Measurements from ENCODE around the gene ELOVL6.
"Not testable (repeated sequence)": the region's sequence is repeated elsewhere in the genome, so short reads cannot be mapped to it uniquely, and the experiment has no call there.

ELOVL6 gene

DNA sequence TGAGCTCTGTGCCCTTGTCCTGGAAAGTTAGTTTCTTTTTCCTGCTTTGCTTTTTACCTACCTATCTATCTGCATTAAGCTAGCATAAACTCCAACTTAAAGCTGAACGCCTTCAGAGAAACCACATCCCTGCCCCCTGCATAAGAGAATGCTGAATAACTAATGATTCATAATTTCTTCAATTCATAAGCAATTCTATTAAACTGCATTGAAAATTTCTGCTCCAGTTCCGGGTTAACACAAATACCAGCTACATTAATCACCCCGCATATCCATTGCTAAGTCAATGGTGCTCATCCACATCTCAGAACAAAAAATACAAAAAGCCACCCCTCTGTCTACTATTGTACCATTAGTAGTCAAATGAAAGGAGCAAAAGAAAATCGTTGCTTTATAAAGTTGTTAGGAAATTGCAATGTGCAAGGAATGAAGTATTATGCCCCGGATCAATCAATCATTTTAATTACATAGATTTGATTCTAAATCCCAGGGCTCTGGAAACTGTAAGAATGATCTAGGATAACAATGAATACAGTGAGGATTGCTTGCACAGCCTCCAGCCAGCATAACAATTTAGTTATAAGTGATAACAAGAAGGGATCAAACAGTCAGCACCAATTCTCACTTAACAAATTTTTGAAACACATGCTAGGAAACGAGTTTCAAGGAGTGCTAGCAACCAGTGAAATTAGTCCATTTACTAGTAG lies 106.8 kb downstream of the ELOVL6 start:
- Mint-ChIP-seq H3K9me3 (no peaks in the 10 kb centered on the region), H3K4me3 (no peak overlapping the region), H3K27ac (no peak overlapping the region), H3K4me1 (peaks cover 50% of the 10 kb centered on the region), H3K27me3 (no peaks in the 10 kb centered on the region)
- no peak for DNase-seq
- no peak for ATAC-seq

DNA sequence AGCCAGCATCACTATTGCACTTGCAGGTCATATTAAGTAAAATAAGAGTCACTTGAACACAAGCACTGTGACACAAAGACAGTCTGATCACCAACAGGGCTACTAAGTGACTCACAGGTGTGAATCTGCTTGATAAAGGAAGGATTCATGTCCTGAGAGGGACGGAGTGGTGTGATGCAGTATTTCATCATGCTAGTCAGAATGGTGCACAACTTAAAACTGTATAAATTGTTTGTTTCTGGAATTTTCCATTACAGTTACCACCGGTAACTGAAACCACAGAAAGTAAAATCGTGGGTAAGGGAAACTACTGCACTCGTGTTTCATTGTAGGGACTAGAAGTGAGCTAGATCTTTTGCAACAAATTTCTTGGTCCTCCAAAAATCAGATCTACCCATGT lies 109.7 kb downstream of the ELOVL6 start:
- DNase-seq (peak; percentile 41 to 72), ATAC-seq (peak; percentile 99)
- Mint-ChIP-seq H3K4me1 (peaks cover 72% of the 10 kb centered on the region), H3K27me3 (no peaks in the 10 kb centered on the region), H3K9me3 (peaks cover 0 to 6% of the 10 kb centered on the region in 2 donors), H3K27ac (peak overlapping the region; percentile 95 to 96), H3K4me3 (peak overlapping the region; percentile 56 to 73)

GRCh38 chr4:110087070-110087708 lies 111.2 kb downstream of the ELOVL6 start:
- H3K27me3 Mint-ChIP-seq, result no peaks in the 10 kb centered on the region
- ATAC-seq, result no peak
- peak overlapping the region; percentile 34 to 72 for H3K27ac Mint-ChIP-seq
- DNase-seq, result no peak
- peaks cover 72% of the 10 kb centered on the region for H3K4me1 Mint-ChIP-seq
- peaks cover 0 to 6% of the 10 kb centered on the region in 2 donors for H3K9me3 Mint-ChIP-seq
- H3K4me3 Mint-ChIP-seq, result no peak overlapping the region

DNA sequence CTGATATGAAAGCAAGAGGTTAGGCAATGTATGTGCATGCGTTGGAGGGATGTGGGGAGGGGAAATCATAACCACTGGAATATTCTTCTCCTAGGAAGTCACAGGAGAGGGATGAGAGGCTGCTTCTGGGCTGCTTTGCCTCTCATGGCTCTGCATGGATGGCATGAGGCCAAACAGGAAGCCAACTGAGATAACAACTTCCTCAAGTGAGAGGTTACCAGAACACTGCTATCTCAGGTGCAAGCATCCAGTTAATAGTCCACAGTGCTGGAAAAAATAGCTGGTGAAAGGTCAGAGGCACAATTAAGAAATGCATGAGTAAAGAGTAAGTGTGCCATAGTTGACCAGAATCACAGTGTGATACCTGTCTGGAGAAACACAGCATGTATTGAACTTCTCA lies 113.3 kb downstream of the ELOVL6 start:
- Mint-ChIP-seq H3K9me3 (peaks cover 0 to 6% of the 10 kb centered on the region in 2 donors), H3K27me3 (no peaks in the 10 kb centered on the region), H3K4me1 (peaks cover 56% of the 10 kb centered on the region), H3K4me3 (no peak overlapping the region), H3K27ac (peak overlapping the region; percentile 37 to 63)
- DNase-seq, result no peak
- no peak for ATAC-seq

- Mint-ChIP-seq H3K9me3 (peaks cover 0 to 11% of the 10 kb centered on the region in 2 donors), H3K4me1 (peaks cover 46% of the 10 kb centered on the region), H3K27ac (no peak overlapping the region), H3K4me3 (no peak overlapping the region), H3K27me3 (no peaks in the 10 kb centered on the region)
- ATAC-seq (no peak), DNase-seq (no peak)
Observed at GRCh38 chr4:110084154-110084553, 114.3 kb downstream of the ELOVL6 start.

GRCh38 chr4:110078148-110078547 lies 120.3 kb downstream of the ELOVL6 start:
- H3K27ac Mint-ChIP-seq, DNase-seq, H3K4me1 Mint-ChIP-seq, H3K4me3 Mint-ChIP-seq, ATAC-seq, H3K27me3 Mint-ChIP-seq: not testable (repeated sequence)
- H3K9me3 Mint-ChIP-seq, result peaks cover 9 to 15% of the 10 kb centered on the region in 2 donors

DNA sequence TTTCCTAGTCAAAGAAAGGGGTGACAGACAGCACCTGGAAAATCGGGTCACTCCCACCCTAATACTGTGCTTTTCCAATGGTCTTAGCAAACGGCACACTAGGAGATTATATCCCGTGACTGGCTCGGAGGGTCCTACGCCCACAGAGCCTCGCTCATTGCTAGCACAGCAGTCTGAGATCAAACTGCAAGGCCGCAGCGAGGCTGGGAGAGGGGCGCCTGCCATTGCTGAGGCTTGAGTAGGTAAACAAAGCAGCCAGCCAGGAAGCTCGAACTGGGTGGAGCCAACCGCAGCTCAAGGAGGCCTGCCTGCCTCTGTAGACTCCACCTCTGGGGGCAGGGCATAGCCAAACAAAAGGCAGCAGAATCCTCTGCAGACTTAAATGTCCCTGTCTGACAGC lies 121.6 kb downstream of the ELOVL6 start:
- H3K9me3 Mint-ChIP-seq, result peaks cover 9 to 15% of the 10 kb centered on the region in 2 donors
- DNase-seq, ATAC-seq, H3K4me3 Mint-ChIP-seq, H3K27ac Mint-ChIP-seq, H3K4me1 Mint-ChIP-seq, H3K27me3 Mint-ChIP-seq: not testable (repeated sequence)

GRCh38 chr4:110075891-110076290 lies 122.5 kb downstream of the ELOVL6 start:
- H3K27me3 Mint-ChIP-seq, result no peaks in the 10 kb centered on the region
- ATAC-seq, result no peak
- H3K9me3 Mint-ChIP-seq, result peaks cover 9 to 15% of the 10 kb centered on the region in 2 donors

GRCh38 chr4:110075083-110075738 lies 123.2 kb downstream of the ELOVL6 start:
- Mint-ChIP-seq H3K27me3 (no peaks in the 10 kb centered on the region), H3K4me1 (peaks cover 10% of the 10 kb centered on the region), H3K9me3 (peaks cover 9 to 15% of the 10 kb centered on the region in 2 donors), H3K4me3 (no peak overlapping the region), H3K27ac (no peak overlapping the region)
- no peak for DNase-seq
- ATAC-seq, result peak; percentile 88

More at GRCh38 chr4:110075891-110076290, 122.5 kb downstream of the ELOVL6 start:
- no peak overlapping the region for H3K4me3 Mint-ChIP-seq
- H3K4me1 Mint-ChIP-seq, result peaks cover 10% of the 10 kb centered on the region
- no peak for DNase-seq
- no peak overlapping the region for H3K27ac Mint-ChIP-seq

- DNase-seq (no peak), ATAC-seq (no peak)
- no peaks in the 10 kb centered on the region for H3K27me3 Mint-ChIP-seq
- H3K4me3 Mint-ChIP-seq, result no peak overlapping the region
- H3K9me3 Mint-ChIP-seq, result peaks cover 9 to 14% of the 10 kb centered on the region in 2 donors
- peaks cover 10% of the 10 kb centered on the region for H3K4me1 Mint-ChIP-seq
- H3K27ac Mint-ChIP-seq, result no peak overlapping the region
Observed at GRCh38 chr4:110074570-110074969, 123.8 kb downstream of the ELOVL6 start.

DNA sequence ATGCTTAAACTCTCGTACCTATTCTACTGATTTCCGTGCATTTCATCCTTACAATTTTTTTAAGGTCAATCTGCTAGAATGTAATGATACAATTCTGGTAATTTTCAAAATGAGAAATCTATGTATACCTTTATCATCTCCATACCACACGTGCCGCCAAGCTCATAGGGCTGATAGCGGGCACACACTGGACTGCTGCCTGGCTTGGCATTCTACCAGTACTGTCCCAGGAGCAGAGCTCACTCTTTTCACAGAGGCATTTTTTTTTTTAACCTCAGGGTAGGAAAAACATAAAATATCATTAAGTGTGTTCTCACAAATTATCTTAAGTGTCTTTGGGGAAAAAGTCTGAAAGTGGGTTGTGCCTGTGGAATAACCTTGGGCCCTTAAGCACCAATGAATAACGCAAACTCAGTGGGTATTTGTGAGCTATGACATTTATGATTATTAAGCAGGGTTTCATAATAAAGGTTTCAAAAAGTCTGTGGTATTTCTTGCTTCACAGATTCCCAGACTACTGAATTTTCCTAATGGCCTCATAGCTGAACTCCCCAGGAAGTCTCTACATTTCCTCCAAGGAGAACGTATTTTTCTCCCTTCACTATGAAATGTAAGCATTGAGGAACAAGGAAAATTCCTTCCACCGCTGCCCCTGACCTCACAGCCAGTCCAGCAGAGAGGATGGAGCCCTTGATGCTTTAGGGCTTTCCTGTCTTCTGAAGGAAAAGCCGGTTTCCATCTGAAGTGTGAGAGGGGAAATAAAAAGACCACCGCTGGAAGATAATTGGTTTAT lies 125.2 kb downstream of the ELOVL6 start:
- H3K9me3 Mint-ChIP-seq, result peaks cover 7 to 9% of the 10 kb centered on the region in 2 donors
- H3K4me1 Mint-ChIP-seq, result peaks cover 10% of the 10 kb centered on the region
- ATAC-seq (no peak), DNase-seq (no peak)
- no peak overlapping the region for H3K4me3 Mint-ChIP-seq
- no peak overlapping the region for H3K27ac Mint-ChIP-seq
- H3K27me3 Mint-ChIP-seq, result no peaks in the 10 kb centered on the region

GRCh38 chr4:110071466-110071865 lies 126.9 kb downstream of the ELOVL6 start:
- Mint-ChIP-seq H3K4me3 (no peak overlapping the region), H3K9me3 (no peaks in the 10 kb centered on the region), H3K27ac (no peak overlapping the region), H3K27me3 (no peaks in the 10 kb centered on the region), H3K4me1 (peaks cover 10% of the 10 kb centered on the region)
- no peak for ATAC-seq
- no peak for DNase-seq

GRCh38 chr4:110068248-110068647 lies 130.2 kb downstream of the ELOVL6 start:
- Mint-ChIP-seq H3K4me3 (no peak overlapping the region), H3K27ac (no peak overlapping the region), H3K9me3 (no peaks in the 10 kb centered on the region), H3K4me1 (no peaks in the 10 kb centered on the region), H3K27me3 (no peaks in the 10 kb centered on the region)
- no peak for ATAC-seq
- no peak for DNase-seq

GRCh38 chr4:110064934-110065333 lies 133.5 kb downstream of the ELOVL6 start:
- no peak overlapping the region for H3K27ac Mint-ChIP-seq
- DNase-seq (no peak), ATAC-seq (no peak)
- peaks cover 15% of the 10 kb centered on the region for H3K4me1 Mint-ChIP-seq
- H3K9me3 Mint-ChIP-seq, result no peaks in the 10 kb centered on the region
- H3K4me3 Mint-ChIP-seq, result no peak overlapping the region
- H3K27me3 Mint-ChIP-seq, result no peaks in the 10 kb centered on the region

DNA sequence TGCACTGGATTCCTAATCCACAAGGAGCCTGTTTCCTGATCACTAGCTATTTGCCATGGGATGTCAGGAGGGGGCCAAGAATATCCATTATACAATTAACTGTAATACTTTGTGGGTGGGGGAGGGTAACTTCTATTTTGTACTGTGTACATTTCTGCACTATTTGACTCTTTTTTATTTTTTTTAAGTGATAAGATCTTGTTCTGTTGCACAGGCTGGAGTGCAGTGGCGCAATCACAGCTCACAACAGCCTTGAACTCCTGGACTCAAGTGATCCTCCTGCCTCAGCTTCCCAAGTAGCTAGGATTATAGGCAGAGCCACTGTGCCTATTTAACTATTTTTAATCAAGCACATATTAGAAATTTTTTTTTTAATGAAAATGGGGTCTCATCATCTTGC lies 134.1 kb downstream of the ELOVL6 start:
- Mint-ChIP-seq H3K27ac (no peak overlapping the region), H3K9me3 (no peaks in the 10 kb centered on the region), H3K27me3 (no peaks in the 10 kb centered on the region), H3K4me1 (peaks cover 21% of the 10 kb centered on the region), H3K4me3 (no peak overlapping the region)
- ATAC-seq (no peak), DNase-seq (no peak)
